ENCODE measurements around the gene OPCML.

The OPCML gene

DNA sequence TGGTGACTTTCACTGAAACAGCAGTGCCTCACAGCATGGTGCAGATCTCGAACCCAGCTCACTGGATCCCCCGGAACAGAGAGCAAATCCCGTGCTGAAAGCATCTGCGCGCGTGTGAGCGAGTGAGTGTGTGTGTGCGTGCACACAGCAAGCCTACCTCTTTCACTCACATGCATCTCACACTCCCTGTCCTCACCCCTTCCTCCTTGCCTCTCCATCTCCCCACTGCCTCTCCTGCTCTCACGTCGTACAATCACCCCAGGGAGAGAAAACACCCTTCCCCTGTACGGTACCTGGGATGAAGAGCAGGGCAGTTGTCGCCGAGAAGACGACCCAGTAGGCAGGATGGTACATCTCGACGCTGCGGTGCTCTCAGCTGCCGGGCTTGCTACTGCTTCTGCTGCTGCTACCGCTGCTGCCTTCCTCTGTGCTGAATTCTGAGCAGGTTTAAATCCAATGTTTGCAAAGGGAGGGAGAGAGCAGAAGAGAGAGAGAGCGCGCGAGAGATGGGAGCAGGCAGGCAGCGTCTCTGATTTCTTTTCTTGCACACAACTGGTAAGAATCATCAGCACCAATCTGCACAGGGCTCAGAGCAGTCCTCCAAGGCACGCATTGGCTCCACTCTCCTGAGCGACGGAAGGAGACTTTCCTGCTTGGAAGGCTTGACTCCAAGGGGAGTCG lies at the start of gene OPCML:
OPCML (minus strand) TSS at position 531 of the 681 bp plus-strand sequence.
- no peak for TF ChIP-seq CTCF (IDR thresholded peaks at IDR 0.05; ENCODE audit: borderline replicate concordance, control extremely low read depth, extremely low read depth, insufficient read depth, missing control alignments)
- no peak for DNase-seq (ENCODE audit: low spot score)
- in situ Hi-C loops (cut with MboI; ENCODE audit: low sequenced_read_pairs, unreplicated experiment): no loop called here

GRCh38 chr11:133581091-133581490 lies 48.8 kb upstream of the OPCML start:
- in situ Hi-C loops (cut with MboI; ENCODE audit: low sequenced_read_pairs, unreplicated experiment): no loop called here
- TF ChIP-seq CTCF (IDR thresholded peaks at IDR 0.05; ENCODE audit: borderline replicate concordance, control extremely low read depth, extremely low read depth, insufficient read depth, missing control alignments): no peak
- no peak for DNase-seq (ENCODE audit: low spot score)

DNA sequence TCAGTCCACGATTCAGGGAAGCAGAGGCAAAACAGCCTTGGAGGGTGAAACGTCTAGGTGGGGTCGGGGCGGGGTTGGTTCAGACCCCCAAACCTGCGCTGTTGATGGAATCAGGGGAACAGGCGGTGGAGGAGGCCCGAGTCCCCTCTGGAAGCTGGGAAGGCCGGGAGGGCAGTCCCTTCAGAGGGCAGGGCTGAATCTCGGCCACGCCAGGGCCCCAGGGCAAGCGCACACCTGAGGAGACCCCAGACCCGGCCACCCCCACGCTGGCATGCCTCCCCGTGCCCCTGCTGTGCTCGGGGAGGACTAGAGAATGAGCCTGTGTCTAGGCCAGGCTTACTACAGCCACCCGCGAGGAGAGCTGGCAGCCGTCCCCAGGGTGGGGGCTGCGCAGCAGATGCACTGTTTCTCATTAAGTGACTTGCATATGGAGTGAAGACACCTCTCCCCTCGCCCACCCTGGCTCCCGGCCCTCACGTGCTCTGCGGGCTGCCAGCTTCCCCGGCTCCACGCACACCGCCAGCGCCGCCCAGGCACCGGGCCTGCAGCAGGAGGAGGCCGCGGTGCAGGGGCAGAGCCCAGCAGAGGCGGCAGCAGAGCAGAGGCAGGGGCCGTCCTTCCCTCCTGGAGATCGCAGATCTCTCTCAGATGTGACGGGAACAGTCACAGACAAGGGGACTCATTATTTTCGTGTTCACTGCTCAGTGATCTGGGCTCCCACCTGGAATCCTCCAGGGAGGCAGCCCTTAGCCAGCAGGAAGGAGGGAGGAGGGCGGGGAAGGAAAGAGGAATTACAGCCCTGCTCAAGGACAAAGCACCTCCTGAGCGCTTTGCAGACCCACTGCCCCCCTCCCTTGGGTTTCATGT lies 47.1 kb upstream of the OPCML start:
- no peak for TF ChIP-seq CTCF (IDR thresholded peaks at IDR 0.05; ENCODE audit: borderline replicate concordance, control extremely low read depth, extremely low read depth, insufficient read depth, missing control alignments)
- in situ Hi-C loops (cut with MboI; ENCODE audit: low sequenced_read_pairs, unreplicated experiment): no loop called here
- no peak for DNase-seq (ENCODE audit: low spot score)

DNA sequence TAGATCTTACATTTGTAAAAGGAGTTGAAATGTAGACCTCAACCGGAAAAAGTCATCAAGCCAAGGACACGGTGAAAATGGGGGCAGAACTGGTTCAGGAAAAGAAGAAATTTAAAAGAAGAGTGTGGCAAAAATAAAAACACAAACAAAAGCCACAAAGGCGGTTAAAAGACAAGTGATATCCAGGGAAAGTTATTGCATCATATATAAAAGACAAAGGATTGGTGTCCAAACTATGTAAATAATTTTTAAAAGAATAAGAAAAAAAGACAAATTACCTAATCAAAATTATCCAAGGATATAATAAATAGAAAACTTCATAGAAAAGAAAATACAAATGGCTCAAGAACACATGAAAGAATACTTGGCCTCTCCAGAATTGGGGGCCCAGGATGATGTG lies 45.1 kb upstream of the OPCML start:
- no peak for TF ChIP-seq CTCF (IDR thresholded peaks at IDR 0.05; ENCODE audit: borderline replicate concordance, control extremely low read depth, extremely low read depth, insufficient read depth, missing control alignments)

DNA sequence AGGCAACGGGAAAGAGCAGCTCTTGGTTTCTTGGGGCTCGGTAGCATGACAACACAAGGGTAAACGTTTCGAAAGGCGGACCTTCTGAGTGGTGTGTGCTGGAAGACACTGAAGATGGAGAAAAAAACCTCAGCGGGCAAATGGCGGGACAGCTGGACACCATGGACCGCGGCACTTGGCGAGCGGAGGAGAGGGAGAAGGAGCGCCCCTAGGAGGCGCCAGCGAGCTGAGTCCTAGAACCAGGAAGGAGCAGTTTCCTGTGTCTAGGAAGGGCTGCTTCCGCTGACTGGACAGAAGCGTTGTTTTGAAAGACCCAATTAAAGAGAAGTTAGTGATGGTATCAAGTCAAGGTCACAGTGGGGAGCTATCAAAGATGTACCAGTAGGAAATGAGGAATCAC lies 44.0 kb upstream of the OPCML start:
- in situ Hi-C loops (cut with MboI; ENCODE audit: low sequenced_read_pairs, unreplicated experiment): no loop called here
- TF ChIP-seq CTCF (IDR thresholded peaks at IDR 0.05; ENCODE audit: borderline replicate concordance, control extremely low read depth, extremely low read depth, insufficient read depth, missing control alignments): no peak
- no peak for DNase-seq (ENCODE audit: low spot score)

More for the DNA sequence above, 45.1 kb upstream of the OPCML start:
- in situ Hi-C loops (cut with MboI; ENCODE audit: low sequenced_read_pairs, unreplicated experiment): no loop called here
- no peak for DNase-seq (ENCODE audit: low spot score)

GRCh38 chr11:133573081-133573480 lies 40.8 kb upstream of the OPCML start:
- DNase-seq (ENCODE audit: low spot score): no peak
- in situ Hi-C loops (cut with MboI; ENCODE audit: low sequenced_read_pairs, unreplicated experiment): no loop called here
- TF ChIP-seq CTCF (IDR thresholded peaks at IDR 0.05; ENCODE audit: borderline replicate concordance, control extremely low read depth, extremely low read depth, insufficient read depth, missing control alignments): no peak
